ENCODE results near the gene IMPA2.
A peak's percentile ranks its signal among the peaks of the same experiment; 100 is the strongest.
"Not testable (repeated sequence)": the region's sequence is repeated elsewhere in the genome, so short reads cannot be mapped to it uniquely, and the experiment has no call there.

The IMPA2 gene

GRCh38 chr18:11963991-11964484, 17.3 kb upstream of the IMPA2 start:
- no peak for DNase-seq

GRCh38 chr18:11969904-11970835, 11.1 kb upstream of the IMPA2 start:
- no peak for DNase-seq

- DNase-seq, result not testable (repeated sequence)
Measured at GRCh38 chr18:11970836-11971226, 10.5 kb upstream of the IMPA2 start.

GRCh38 chr18:11972371-11973174, 8.7 kb upstream of the IMPA2 start:
- DNase-seq, result no peak

GRCh38 chr18:11974741-11975325, 6.5 kb upstream of the IMPA2 start:
- no peak for DNase-seq

GRCh38 chr18:11975723-11976122, 5.6 kb upstream of the IMPA2 start:
- DNase-seq, result no peak

GRCh38 chr18:11976315-11977152, 4.8 kb upstream of the IMPA2 start:
- DNase-seq, result no peak

GRCh38 chr18:11977153-11977466, 4.2 kb upstream of the IMPA2 start:
- no peak for DNase-seq

GRCh38 chr18:11978956-11979355, 2.4 kb upstream of the IMPA2 start:
- DNase-seq, result no peak

- no peak for DNase-seq
Measured at GRCh38 chr18:11980163-11980493, 1.2 kb upstream of the IMPA2 start.

- DNase-seq, result peak; percentile 90 to 95 (median 91)
Measured at GRCh38 chr18:11980494-11981191, 664 bp upstream of the IMPA2 start.

- DNase-seq, result peak in 4 of 6 experiments; percentile 22 to 35 (median 34)
Measured at GRCh38 chr18:11981543-11982366, 448 bp downstream of the IMPA2 start.

GRCh38 chr18:11982981-11983380, 1.7 kb downstream of the IMPA2 start:
- DNase-seq, result no peak

GRCh38 chr18:11983592-11983991, 2.3 kb downstream of the IMPA2 start:
- no peak for DNase-seq

GRCh38 chr18:11984091-11984490, 2.8 kb downstream of the IMPA2 start:
- DNase-seq, result no peak

GRCh38 chr18:11985586-11985985, 4.3 kb downstream of the IMPA2 start:
- DNase-seq, result no peak

- DNase-seq, result no peak
Measured at GRCh38 chr18:11986061-11986460, 4.8 kb downstream of the IMPA2 start.

GRCh38 chr18:11987527-11987926, 6.2 kb downstream of the IMPA2 start:
- no peak for DNase-seq

GRCh38 chr18:11989174-11989573, 7.9 kb downstream of the IMPA2 start:
- no peak for DNase-seq

- no peak for DNase-seq
Measured at GRCh38 chr18:11989966-11990380, 8.7 kb downstream of the IMPA2 start.

GRCh38 chr18:11990539-11990938, 9.2 kb downstream of the IMPA2 start:
- DNase-seq, result no peak

Measured in stimulated activated naive CD4-positive, alpha-beta T cell (primary cell).